ENCODE results near the gene LRP11.
"Not testable (repeated sequence)": the region's sequence is repeated elsewhere in the genome, so short reads cannot be mapped to it uniquely, and the experiment has no call there.

Gene LRP11

DNA sequence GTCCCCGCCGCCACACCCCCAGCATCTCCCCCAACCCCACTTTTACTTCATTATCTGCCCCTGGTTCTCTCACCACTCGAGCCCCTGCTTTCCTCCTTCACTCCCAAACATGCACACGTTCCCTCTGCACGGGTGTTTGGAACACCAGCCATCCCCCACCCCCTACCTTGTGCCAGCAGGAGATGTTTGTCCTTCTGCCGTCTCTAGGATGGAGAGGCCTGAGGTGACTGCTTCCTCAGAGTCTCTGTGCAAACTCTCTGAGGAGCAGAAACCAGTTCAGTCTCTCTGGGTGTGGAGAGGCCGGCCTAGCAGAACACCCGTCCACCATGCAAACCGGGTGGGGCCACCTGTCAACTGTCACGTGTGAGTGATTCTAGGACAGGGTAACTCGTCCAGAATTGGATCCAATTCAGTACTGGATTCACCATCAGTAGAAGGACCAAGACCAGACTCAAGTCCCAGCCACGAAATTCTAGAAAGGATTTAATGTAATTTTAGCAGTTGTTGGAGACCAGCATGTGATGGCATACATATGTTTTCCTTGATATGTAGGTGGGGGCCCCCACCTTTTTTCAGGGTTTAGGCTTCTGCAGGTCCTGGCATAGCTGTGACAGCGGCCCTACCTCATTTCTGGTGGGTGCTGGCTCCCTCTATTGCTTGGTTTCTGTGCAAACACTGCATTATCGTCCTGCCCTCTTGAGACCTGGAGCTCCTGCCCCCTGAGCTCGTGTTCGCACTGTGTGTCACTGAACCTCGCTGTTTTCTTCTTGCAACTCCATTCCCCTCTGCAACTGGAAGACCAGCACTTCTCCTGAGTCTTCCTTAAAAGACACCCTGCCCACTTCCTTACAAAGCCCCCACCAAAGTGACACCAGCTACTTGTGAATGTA, 33.9 kb upstream of the LRP11 start, which contains the start of gene RAET1E:
RAET1E (minus strand) TSS at position 259 of the 890 bp plus-strand sequence. CDS start 7,212 bp downstream, outside the sequence.
- DNase-seq = no peak

GRCh38 chr6:149897015-149897697, 33.0 kb upstream of the LRP11 start:
- DNase-seq = no peak

DNA sequence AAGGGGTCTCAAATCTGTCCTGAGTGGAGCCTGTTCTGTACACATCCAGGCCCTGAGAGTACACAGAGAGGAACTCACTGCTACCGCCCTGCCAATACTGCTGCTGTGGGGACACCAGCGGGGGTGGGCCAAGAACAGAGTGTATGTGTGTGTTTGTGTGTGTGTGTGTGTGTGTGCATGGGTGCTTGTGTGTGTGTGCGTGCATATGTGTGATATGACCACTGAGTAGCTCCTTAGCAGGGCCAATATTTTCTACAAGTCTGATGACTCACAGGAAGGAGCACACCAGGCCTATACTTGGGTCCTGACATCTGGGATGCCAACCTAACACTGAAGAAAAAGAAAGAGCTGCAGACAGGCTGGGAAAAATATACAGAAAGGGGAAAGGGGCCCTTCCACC, 32.3 kb upstream of the LRP11 start:
- peak in 1 of 5 experiments; percentile 14 for DNase-seq

- peak in 2 of 5 experiments; percentile 28 to 43 for DNase-seq
Measured at GRCh38 chr6:149895833-149896271, 31.7 kb upstream of the LRP11 start.

- no peak for DNase-seq
Measured at GRCh38 chr6:149895048-149895590, 31.0 kb upstream of the LRP11 start.

- not testable (repeated sequence) for DNase-seq
Measured at GRCh38 chr6:149891864-149892263, 27.7 kb upstream of the LRP11 start.

DNA sequence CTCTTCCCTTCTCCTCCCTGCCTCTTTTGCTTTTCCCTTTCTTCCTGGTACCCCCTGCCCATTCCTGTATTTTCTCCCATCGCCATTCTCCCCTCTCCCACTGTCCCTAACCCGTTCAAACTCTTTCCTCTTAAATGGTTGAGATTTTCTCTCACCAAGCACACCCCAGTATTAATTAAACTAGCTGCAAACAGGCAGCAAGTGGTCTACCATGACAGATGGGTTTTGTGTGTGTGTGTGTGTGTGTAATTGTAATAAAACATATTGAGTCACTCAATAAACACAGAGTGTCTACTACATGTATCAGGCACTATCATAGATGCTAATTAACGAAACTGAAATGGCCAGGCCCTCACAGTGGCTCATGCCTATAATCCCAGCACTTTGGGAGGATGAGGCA, 27.1 kb upstream of the LRP11 start:
- DNase-seq = no peak

- no peak for DNase-seq
Measured at GRCh38 chr6:149890629-149891045, 26.5 kb upstream of the LRP11 start.

DNA sequence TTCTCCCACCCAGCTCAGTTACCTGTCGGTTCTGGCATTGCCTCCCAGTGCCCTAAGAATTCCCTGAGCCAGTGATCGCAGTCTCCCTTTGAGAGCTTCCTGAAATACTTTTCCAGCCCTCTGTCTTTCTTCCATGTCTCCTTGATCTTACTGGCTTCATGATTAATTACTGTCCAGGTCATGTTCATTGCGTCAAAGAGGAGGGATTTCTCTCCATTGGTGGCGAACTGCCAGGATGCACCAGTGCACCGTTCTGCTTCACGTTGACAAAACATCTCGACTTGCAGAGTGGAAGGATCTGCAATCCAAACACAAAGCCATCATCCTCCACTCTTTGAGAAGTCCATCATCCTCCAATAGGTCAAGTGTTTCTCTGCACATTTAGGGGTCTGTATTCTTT, 25.2 kb upstream of the LRP11 start:
- no peak for DNase-seq

- no peak for DNase-seq
Measured at GRCh38 chr6:149888659-149889058, 24.5 kb upstream of the LRP11 start.

GRCh38 chr6:149888093-149888492, 23.9 kb upstream of the LRP11 start:
- no peak for DNase-seq

- no peak for DNase-seq
Measured at GRCh38 chr6:149887343-149887742, 23.2 kb upstream of the LRP11 start.

DNA sequence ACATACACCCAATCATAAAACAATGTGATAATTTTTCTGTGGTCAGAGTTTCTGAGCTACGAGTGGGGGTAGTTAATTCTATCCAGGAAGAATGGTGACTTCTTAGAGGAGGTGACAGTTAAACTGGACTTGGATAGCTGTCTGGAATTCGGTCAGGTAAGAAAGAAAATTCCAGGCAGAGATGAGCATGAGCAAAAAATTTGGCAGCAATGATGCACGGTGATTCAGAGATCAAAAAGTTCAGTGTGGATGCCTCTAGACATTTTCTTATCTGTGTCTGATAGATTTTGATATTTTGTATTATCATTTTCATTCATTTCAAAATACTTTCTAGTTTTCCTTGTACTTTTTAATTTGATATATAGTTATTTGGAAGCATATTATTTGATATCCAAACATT, 21.7 kb upstream of the LRP11 start:
- DNase-seq = no peak

DNA sequence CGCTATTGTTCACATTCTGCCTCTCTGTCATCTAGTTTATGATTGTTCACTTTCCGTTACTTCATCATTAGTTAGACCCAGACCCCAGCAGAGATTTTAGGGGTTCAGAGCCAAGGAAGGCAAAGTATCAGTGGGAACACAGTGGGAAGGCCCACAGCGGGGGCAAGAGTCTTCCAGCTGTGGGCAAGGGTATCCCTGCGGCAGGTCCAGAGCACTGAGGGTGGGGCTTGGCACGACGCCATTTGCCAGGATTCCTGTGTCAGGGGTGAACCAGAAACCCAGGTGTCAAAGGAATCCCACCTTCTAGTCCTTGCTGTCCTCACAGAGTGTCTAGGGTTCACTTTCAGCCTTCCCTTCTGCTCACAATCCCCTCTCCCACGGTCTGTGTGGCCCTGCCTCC, 20.5 kb upstream of the LRP11 start:
- no peak for DNase-seq

GRCh38 chr6:149884215-149884614, 20.1 kb upstream of the LRP11 start:
- DNase-seq = no peak

DNA sequence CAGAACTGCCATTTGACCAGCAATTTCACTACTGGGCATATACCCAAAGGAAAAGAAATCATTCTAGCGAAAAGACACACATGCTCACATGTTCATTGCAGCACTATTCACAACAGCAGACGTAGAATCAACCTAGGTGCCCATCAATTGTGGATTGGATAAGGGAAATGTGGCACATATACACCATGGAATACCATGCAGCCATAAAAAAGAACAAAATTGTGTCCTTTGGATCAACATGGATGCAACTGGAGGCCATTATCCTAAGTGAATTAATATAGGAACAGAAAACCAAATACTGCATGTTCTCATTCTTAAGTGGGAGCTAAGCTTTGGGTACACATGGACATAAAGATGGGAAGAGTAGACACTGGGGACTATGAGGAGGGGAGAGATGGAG, 17.7 kb upstream of the LRP11 start:
- DNase-seq = no peak

GRCh38 chr6:149881066-149881766, 17.1 kb upstream of the LRP11 start:
- no peak for DNase-seq

- no peak for DNase-seq
Measured at GRCh38 chr6:149877659-149878058, 13.5 kb upstream of the LRP11 start.

DNA sequence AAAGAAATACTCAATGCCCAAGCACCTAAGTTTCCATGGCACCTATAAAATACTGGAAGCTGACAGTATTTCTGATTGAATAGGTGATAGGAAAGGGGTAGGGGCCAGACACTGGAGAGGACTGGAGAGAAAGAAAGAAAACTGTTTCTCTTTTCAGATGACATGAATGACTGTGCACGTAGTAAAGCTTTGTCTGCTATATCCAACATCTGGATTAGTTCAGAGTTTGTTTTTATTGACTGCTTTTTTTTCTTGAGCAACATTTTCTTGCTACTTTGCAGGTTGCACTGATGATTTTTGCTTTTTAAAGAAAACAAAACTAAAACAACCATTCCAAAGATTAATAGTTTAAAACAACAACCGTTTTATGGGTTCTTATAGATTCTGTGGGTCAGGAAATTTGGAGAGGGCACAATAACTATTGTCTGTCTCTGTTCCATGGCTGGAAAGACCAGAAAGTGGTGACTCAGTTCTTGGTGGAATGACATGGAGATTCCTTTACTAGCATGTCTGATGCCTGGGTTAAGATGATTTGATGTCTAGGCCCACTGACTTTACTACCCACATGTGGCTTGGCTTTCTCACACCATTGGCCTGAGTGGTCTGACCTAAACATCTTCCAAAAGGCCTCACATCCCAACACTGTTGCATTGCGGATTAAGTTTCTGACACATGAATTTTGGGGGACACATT, 12.2 kb upstream of the LRP11 start:
- no peak for DNase-seq

GRCh38 chr6:149872233-149872632, 8.1 kb upstream of the LRP11 start:
- no peak for DNase-seq

DNA sequence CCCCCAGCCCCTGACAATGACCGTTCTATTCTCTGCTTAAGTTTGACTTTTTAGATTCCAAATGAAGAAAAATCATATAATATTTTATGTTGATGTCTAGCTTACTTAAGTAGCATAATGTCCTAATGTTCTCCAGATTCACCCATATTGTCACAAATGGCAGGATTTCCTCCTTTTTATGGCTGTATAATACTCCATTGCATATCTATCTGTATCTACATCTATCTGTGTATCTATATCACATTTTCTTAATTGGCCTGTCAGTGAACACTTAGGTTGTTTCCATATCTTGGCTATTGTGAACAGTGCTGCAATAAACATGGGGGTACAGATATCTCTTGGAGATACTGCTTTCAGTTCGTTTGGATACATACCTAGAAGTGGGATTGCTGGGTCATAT, 7.0 kb upstream of the LRP11 start:
- DNase-seq = no peak

- DNase-seq = no peak
Measured at GRCh38 chr6:149869275-149869892, 5.2 kb upstream of the LRP11 start.

Measured in T-helper 2 cell (primary cell).